ENCODE results near the gene GALNT13. TPM values are rescaled to one million over a fixed set of nuclear protein-coding genes. Genes with fewer than 3 reads are reported as not detected.

The GALNT13 gene
- total RNA-seq: 0.39 and 0.46 TPM in 2 replicates

GRCh38 chr2:153871231-153872221 is at the start of gene GALNT13:
GALNT13 (plus strand) TSS chr2:153871922.
- no peak for DNase-seq (ENCODE audit: low read depth, low spot score)

- no peak for DNase-seq (ENCODE audit: low read depth, low spot score)
These were observed 47.8 kb upstream of the GALNT13 start for GRCh38 chr2:153823880-153824279.

- DNase-seq (ENCODE audit: low read depth, low spot score): no peak
These were observed 43.4 kb upstream of the GALNT13 start for GRCh38 chr2:153828335-153828734.

GRCh38 chr2:153834662-153835061 is 37.1 kb upstream of the GALNT13 start:
- DNase-seq (ENCODE audit: low read depth, low spot score): no peak

GRCh38 chr2:153858250-153858649 is 13.5 kb upstream of the GALNT13 start:
- no peak for DNase-seq (ENCODE audit: low read depth, low spot score)

GRCh38 chr2:153864022-153864421 is 7.7 kb upstream of the GALNT13 start:
- DNase-seq (ENCODE audit: low read depth, low spot score): no peak

GRCh38 chr2:153866595-153866994 is 5.1 kb upstream of the GALNT13 start:
- no peak for DNase-seq (ENCODE audit: low read depth, low spot score)

GRCh38 chr2:153870308-153870707 is 1.4 kb upstream of the GALNT13 start:
- DNase-seq (ENCODE audit: low read depth, low spot score): no peak

GRCh38 chr2:153872311-153873051 is 759 bp downstream of the GALNT13 start:
- DNase-seq (ENCODE audit: low read depth, low spot score): no peak

GRCh38 chr2:153873052-153874048 is 1.6 kb downstream of the GALNT13 start:
- DNase-seq (ENCODE audit: low read depth, low spot score): no peak

GRCh38 chr2:153875801-153876466 is 4.2 kb downstream of the GALNT13 start:
- no peak for DNase-seq (ENCODE audit: low read depth, low spot score)

GRCh38 chr2:153880926-153881325 is 9.2 kb downstream of the GALNT13 start:
- no peak for DNase-seq (ENCODE audit: low read depth, low spot score)

- no peak for DNase-seq (ENCODE audit: low read depth, low spot score)
These were observed 15.1 kb downstream of the GALNT13 start for GRCh38 chr2:153886833-153887232.

GRCh38 chr2:153890576-153890975 is 18.9 kb downstream of the GALNT13 start:
- DNase-seq (ENCODE audit: low read depth, low spot score): no peak

- no peak for DNase-seq (ENCODE audit: low read depth, low spot score)
These were observed 19.3 kb downstream of the GALNT13 start for GRCh38 chr2:153891051-153891450.

GRCh38 chr2:153912798-153913396 is 41.2 kb downstream of the GALNT13 start:
- no peak for DNase-seq (ENCODE audit: low read depth, low spot score)

- DNase-seq (ENCODE audit: low read depth, low spot score): no peak
These were observed 45.8 kb downstream of the GALNT13 start for GRCh38 chr2:153917570-153917969.

- no peak for DNase-seq (ENCODE audit: low read depth, low spot score)
These were observed 63.8 kb downstream of the GALNT13 start for GRCh38 chr2:153935511-153935910.

GRCh38 chr2:153939124-153939796 is 67.5 kb downstream of the GALNT13 start:
- DNase-seq (ENCODE audit: low read depth, low spot score): no peak

- no peak for DNase-seq (ENCODE audit: low read depth, low spot score)
These were observed 68.8 kb downstream of the GALNT13 start for GRCh38 chr2:153940511-153940910.
